Activated T-helper 1 cell treated with anti-CD3 and anti-CD28 coated beads, Interleukin-12 subunit alpha, Interleukin-12 subunit beta, Interleukin-2, Interleukin-4 antibody, amounts not matched to agents 30 ng/mL and 10 ng/mL and 1 ng/mL, durations not matched to agents 14 hours and 24 hours and 36 hours (primary cell): ENCODE results near the gene USP6NL. TPM values are rescaled to one million over a fixed set of nuclear protein-coding genes. Genes with fewer than 3 reads are reported as not detected.

ENCODE experiments used
- DNase-seq: peaks from one replicate; pipeline ENCODE4 v3.0.0; 2021; ENCODE audit warnings: low spot score
- H3K27ac Mint-ChIP-seq: one replicate; pipeline ENCODE4 v1.8.0; 2021; ENCODE audit warnings: mild to moderate bottlenecking, mixed read lengths
- H3K27me3 Mint-ChIP-seq: one replicate; pipeline ENCODE4 v1.8.0; 2022; ENCODE audit warnings: mild to moderate bottlenecking, moderate library complexity, mixed read lengths; ENCODE audit not compliant: insufficient read depth
- H3K36me3 Mint-ChIP-seq: one replicate; pipeline ENCODE4 v1.8.0; 2021; ENCODE audit warnings: low read depth, mixed read lengths
- H3K4me1 Mint-ChIP-seq: one replicate; pipeline ENCODE4 v1.8.0; 2021; ENCODE audit warnings: low read depth, mixed read lengths
- H3K4me3 Mint-ChIP-seq: one replicate; pipeline ENCODE4 v1.8.0; 2021; ENCODE audit warnings: mild to moderate bottlenecking, moderate library complexity, mixed read lengths
- H3K9me3 Mint-ChIP-seq: one replicate; pipeline ENCODE4 v1.8.0; 2021; ENCODE audit warnings: mixed read lengths
- intact Hi-C: fragments of 100-400 bp; cut with micrococcal nuclease; formaldehyde crosslinking; loops from one replicate; pipeline ENCODE4 v1.15.1; 2024
- total RNA-seq: library from RNA; stranded (reverse); gene quantifications from 2 replicates; pipeline ENCODE4 v1.2.3, GENCODE V29; 2022

Gene USP6NL
- total RNA-seq, 1 donor from 2014 or later = 0.78 TPM

GRCh38 chr10:11610166-11610825 lies 1.2 kb downstream of the USP6NL start:
- Mint-ChIP-seq H3K36me3 (peaks cover 2% of the 10 kb centered on the region), H3K4me3 (peak overlapping the region; percentile 79), H3K27ac (no peak overlapping the region), H3K27me3 (peaks cover 51% of the 10 kb centered on the region), H3K9me3 (no peaks in the 10 kb centered on the region), H3K4me1 (peaks cover 35% of the 10 kb centered on the region)
- intact Hi-C loops = loop anchor here (2.0 to 5.0 kb wide), 2 partner anchors 73 to 101 kb away; no protein-coding TSS in a partner anchor
- no peak for DNase-seq

- H3K27me3 Mint-ChIP-seq = peaks cover 51% of the 10 kb centered on the region
- H3K4me1 Mint-ChIP-seq = peaks cover 40% of the 10 kb centered on the region
- no peak overlapping the region for H3K4me3 Mint-ChIP-seq
- intact Hi-C loops = loop anchor here (1.0 to 5.0 kb wide), 3 partner anchors 28 to 101 kb away; no protein-coding TSS in a partner anchor
- DNase-seq = no peak
- H3K27ac Mint-ChIP-seq = no peak overlapping the region
- no peaks in the 10 kb centered on the region for H3K9me3 Mint-ChIP-seq
- peaks cover 2% of the 10 kb centered on the region for H3K36me3 Mint-ChIP-seq
These were observed 1.9 kb downstream of the USP6NL start for GRCh38 chr10:11609492-11610093.

- DNase-seq = no peak
- Mint-ChIP-seq H3K36me3 (peaks cover 2% of the 10 kb centered on the region), H3K9me3 (no peaks in the 10 kb centered on the region), H3K27ac (no peak overlapping the region), H3K4me1 (peaks cover 40% of the 10 kb centered on the region), H3K27me3 (peaks cover 51% of the 10 kb centered on the region), H3K4me3 (no peak overlapping the region)
- intact Hi-C loops = loop anchor here (1.0 kb wide), 1 partner anchor 28 kb away; no protein-coding TSS in a partner anchor
These were observed 2.4 kb downstream of the USP6NL start for GRCh38 chr10:11609052-11609451.

- Mint-ChIP-seq H3K27me3 (peaks cover 48% of the 10 kb centered on the region), H3K9me3 (no peaks in the 10 kb centered on the region), H3K27ac (no peak overlapping the region), H3K4me3 (no peak overlapping the region), H3K4me1 (peaks cover 40% of the 10 kb centered on the region), H3K36me3 (peaks cover 2% of the 10 kb centered on the region)
- intact Hi-C loops = loop anchor here (1.0 kb wide), 1 partner anchor 27 kb away; no protein-coding TSS in a partner anchor
- no peak for DNase-seq
These were observed 3.1 kb downstream of the USP6NL start for GRCh38 chr10:11608159-11609013.

GRCh38 chr10:11605807-11606408 lies 5.5 kb downstream of the USP6NL start:
- no peak for DNase-seq
- Mint-ChIP-seq H3K27me3 (peaks cover 34% of the 10 kb centered on the region), H3K27ac (no peak overlapping the region), H3K9me3 (no peaks in the 10 kb centered on the region), H3K36me3 (no peaks in the 10 kb centered on the region), H3K4me1 (peaks cover 37% of the 10 kb centered on the region), H3K4me3 (no peak overlapping the region)
- intact Hi-C loops = no loop called here

- Mint-ChIP-seq H3K36me3 (no peaks in the 10 kb centered on the region), H3K4me3 (peak overlapping the region; percentile 15)
- intact Hi-C loops = no loop called here
These were observed 6.4 kb downstream of the USP6NL start for GRCh38 chr10:11604865-11605650.

GRCh38 chr10:11603741-11604140 lies 7.7 kb downstream of the USP6NL start:
- intact Hi-C loops = no loop called here
- peaks cover 16% of the 10 kb centered on the region for H3K27me3 Mint-ChIP-seq
- DNase-seq = no peak
- no peaks in the 10 kb centered on the region for H3K9me3 Mint-ChIP-seq
- H3K4me3 Mint-ChIP-seq = no peak overlapping the region
- H3K36me3 Mint-ChIP-seq = no peaks in the 10 kb centered on the region
- H3K27ac Mint-ChIP-seq = no peak overlapping the region
- H3K4me1 Mint-ChIP-seq = peaks cover 29% of the 10 kb centered on the region

More at GRCh38 chr10:11604865-11605650, 6.4 kb downstream of the USP6NL start:
- Mint-ChIP-seq H3K27me3 (peaks cover 26% of the 10 kb centered on the region), H3K9me3 (no peaks in the 10 kb centered on the region), H3K27ac (no peak overlapping the region), H3K4me1 (peaks cover 30% of the 10 kb centered on the region)
- DNase-seq = no peak

- intact Hi-C loops = no loop called here
- Mint-ChIP-seq H3K27me3 (peaks cover 12% of the 10 kb centered on the region), H3K4me1 (peaks cover 22% of the 10 kb centered on the region), H3K4me3 (no peak overlapping the region), H3K9me3 (no peaks in the 10 kb centered on the region), H3K27ac (no peak overlapping the region), H3K36me3 (no peaks in the 10 kb centered on the region)
- DNase-seq = no peak
These were observed 8.4 kb downstream of the USP6NL start for GRCh38 chr10:11602919-11603523.

- no peaks in the 10 kb centered on the region for H3K36me3 Mint-ChIP-seq
These were observed 9.1 kb downstream of the USP6NL start for GRCh38 chr10:11602358-11602757.

GRCh38 chr10:11601670-11602069 lies 9.8 kb downstream of the USP6NL start:
- DNase-seq = no peak
- H3K27ac Mint-ChIP-seq = no peak overlapping the region
- H3K27me3 Mint-ChIP-seq = peaks cover 12% of the 10 kb centered on the region
- H3K4me1 Mint-ChIP-seq = peaks cover 19% of the 10 kb centered on the region
- intact Hi-C loops = no loop called here
- no peak overlapping the region for H3K4me3 Mint-ChIP-seq
- no peaks in the 10 kb centered on the region for H3K36me3 Mint-ChIP-seq
- H3K9me3 Mint-ChIP-seq = no peaks in the 10 kb centered on the region

More at GRCh38 chr10:11602358-11602757, 9.1 kb downstream of the USP6NL start:
- DNase-seq = no peak
- peaks cover 19% of the 10 kb centered on the region for H3K4me1 Mint-ChIP-seq
- H3K27ac Mint-ChIP-seq = no peak overlapping the region
- no peak overlapping the region for H3K4me3 Mint-ChIP-seq
- intact Hi-C loops = no loop called here
- H3K27me3 Mint-ChIP-seq = peaks cover 12% of the 10 kb centered on the region
- H3K9me3 Mint-ChIP-seq = no peaks in the 10 kb centered on the region

GRCh38 chr10:11600280-11600679 lies 11.2 kb downstream of the USP6NL start:
- intact Hi-C loops = no loop called here
- DNase-seq = no peak
- Mint-ChIP-seq H3K9me3 (no peaks in the 10 kb centered on the region), H3K27me3 (peaks cover 8% of the 10 kb centered on the region), H3K4me1 (peaks cover 11% of the 10 kb centered on the region), H3K36me3 (peaks cover 2% of the 10 kb centered on the region), H3K4me3 (no peak overlapping the region), H3K27ac (no peak overlapping the region)
